Erythroblast (primary cell): ENCODE measurements around the gene FGF14.

Source experiments
- GATA1 ChIP-seq: IDR thresholded peaks from 2 replicates; pipeline ENCODE4 v1.6.1; 2011; ENCODE audit warnings: low read depth, mild to moderate bottlenecking, control low read depth, low read length, moderate library complexity
- POLR2A ChIP-seq: IDR thresholded peaks from 2 replicates; pipeline ENCODE4 v1.6.1; 2011; ENCODE audit warnings: mild to moderate bottlenecking, low read length

- TF ChIP-seq POLR2A: no peak
- TF ChIP-seq GATA1: no peak
Observed at GRCh38 chr13:102309110-102309509, 92.7 kb downstream of the FGF14 start.
